CD4-positive, alpha-beta T cell (primary cell): ENCODE data around the gene YIF1A. TPM values are rescaled to one million over a fixed set of nuclear protein-coding genes. Genes with fewer than 3 reads are reported as not detected.
"Not testable (repeated sequence)": the region's sequence is repeated elsewhere in the genome, so short reads cannot be mapped to it uniquely, and the experiment has no call there.

ENCODE experiments used
- ATAC-seq: fragments of 200-7000 bp; cut with Tn5 transposase; one replicate; pipeline ENCODE4 v1.10.0; 2022; ENCODE audit warnings: mild to moderate bottlenecking; ENCODE audit not compliant: poor library complexity
- CTCF ChIA-PET: fragments of 350-600 bp; sonication (Branson Sonifier 250); formaldehyde crosslinking; loops from one replicate; lab custom pipeline; 2021; ENCODE audit warnings: antibody characterized with exemption, inconsistent platforms; lab: Charles Lee
- POLR2A ChIA-PET: fragments of 350-600 bp; sonication (Branson Sonifier 250); formaldehyde crosslinking; loops from one replicate; lab custom pipeline; 2021; ENCODE audit warnings: antibody characterized with exemption, inconsistent platforms; lab: Charles Lee
- DNase-seq, 14 experiments: peaks; one replicate each; pipeline ENCODE4 v3.0.0-alpha.2; 2013 to 2020; ENCODE audit warnings: mixed read lengths in 2 of 14
- H3K27ac ChIP-seq, 2 donors: one replicate each; pipeline versions ENCODE4 v1.5.1 to v1.7.0; 2013; ENCODE audit warnings: low read length in 2 of 2, low read depth in 1 of 2, mild to moderate bottlenecking in 1 of 2
- H3K27me3 ChIP-seq, 2 experiments: 1 replicate in 1 of 2; 2 replicates in 1 of 2; pipeline versions ENCODE4 v1.6.1 to v1.7.0; 2013; ENCODE audit warnings: low read length in 2 of 2, control low read depth in 1 of 2, mild to moderate bottlenecking in 1 of 2, moderate library complexity in 1 of 2; ENCODE audit not compliant: insufficient read depth in 2 of 2, control insufficient read depth in 1 of 2
- H3K36me3 ChIP-seq: one replicate; pipeline ENCODE4 v1.6.1; 2013; ENCODE audit warnings: low read length, control low read depth; ENCODE audit not compliant: insufficient read depth
- H3K4me1 ChIP-seq: one replicate; pipeline ENCODE4 v1.6.1; 2013; ENCODE audit warnings: low read length, control low read depth; ENCODE audit not compliant: insufficient read depth
- H3K4me3 ChIP-seq: one replicate; pipeline ENCODE4 v1.5.1; 2013; ENCODE audit warnings: mild to moderate bottlenecking, low read length, moderate library complexity
- H3K9me3 ChIP-seq, 2 experiments: 1 replicate in 1 of 2; 2 replicates in 1 of 2; pipeline versions ENCODE4 v1.6.1 to v1.7.0; 2013; ENCODE audit warnings: low read length in 2 of 2, mild to moderate bottlenecking in 2 of 2, control low read depth in 1 of 2, moderate library complexity in 1 of 2; ENCODE audit not compliant: control insufficient read depth in 1 of 2, insufficient read depth in 1 of 2
- H3K27ac Mint-ChIP-seq: one replicate; pipeline ENCODE4 v1.8.0; 2020; ENCODE audit warnings: mixed read lengths
- H3K27me3 Mint-ChIP-seq: one replicate; pipeline ENCODE4 v1.8.0; 2021; ENCODE audit warnings: mixed read lengths
- H3K36me3 Mint-ChIP-seq: one replicate; pipeline ENCODE4 v1.8.0; 2021; ENCODE audit warnings: low read depth, mixed read lengths
- H3K4me1 Mint-ChIP-seq: one replicate; pipeline ENCODE4 v1.8.0; 2021; ENCODE audit warnings: low read depth, mixed read lengths
- H3K4me3 Mint-ChIP-seq: one replicate; pipeline ENCODE4 v1.8.0; 2020; ENCODE audit warnings: mild to moderate bottlenecking, mixed read lengths
- H3K9me3 Mint-ChIP-seq: one replicate; pipeline ENCODE4 v1.8.0; 2020; ENCODE audit warnings: mixed read lengths
- CTCF ChIP-seq: fragments of 200-600 bp; IDR thresholded peaks from one replicate; pipeline ENCODE4 v1.8.0; 2022; ENCODE audit warnings: antibody characterized with exemption, mild to moderate bottlenecking
- intact Hi-C, 2 experiments: fragments of 100-400 bp; cut with DNase I in 1 of 2; cut with micrococcal nuclease in 1 of 2; formaldehyde crosslinking; loops; one replicate each; pipeline versions ENCODE4 v1.15.1 to v1.9.0; 2023 to 2025; cut with DNase I, micrococcal nuclease
- total RNA-seq, 174 experiments: library from RNA in 2 of 174; stranded (reverse) in 2 of 174; gene quantifications; one replicate each; pipeline ENCODE4 v1.2.3 and lab custom pipeline; 2021 to 2026

The YIF1A gene
- total RNA-seq, 2 experiments from 2014 or later, result 17.4 to 21.1 TPM

- H3K27me3 Mint-ChIP-seq, result no peaks in the 10 kb centered on the region
These were observed 29.0 kb downstream of the YIF1A start for GRCh38 chr11:66259956-66260355.

GRCh38 chr11:66259225-66259624 lies 29.7 kb downstream of the YIF1A start:
- Mint-ChIP-seq H3K27me3 (no peaks in the 10 kb centered on the region), H3K9me3 (no peaks in the 10 kb centered on the region), H3K27ac (peak overlapping the region; percentile 96), H3K4me1 (peaks cover 30% of the 10 kb centered on the region), H3K36me3 (peaks cover 43% of the 10 kb centered on the region), H3K4me3 (peak overlapping the region; percentile 93)
- DNase-seq (no peak), ATAC-seq (no peak)
- Histone ChIP-seq H3K4me1 (peaks cover 31% of the 10 kb centered on the region), H3K9me3 (no peaks in the 10 kb centered on the region), H3K27me3 (no peaks in the 10 kb centered on the region), H3K27ac (peak overlapping the region in 1 of 2 donors; percentile 99), H3K36me3 (peaks cover 35% of the 10 kb centered on the region), H3K4me3 (no peak overlapping the region)
- no peak for TF ChIP-seq CTCF
- intact Hi-C loops, result no loop called here
- POLR2A ChIA-PET, result interaction anchor here (1.0 to 1.4 kb wide), 3 partner anchors 8 to 158 kb away, joined by 3 to 4 read pairs (median 3); no protein-coding TSS in a partner anchor
- CTCF ChIA-PET, result interaction anchor here (1.0 kb wide), 1 partner anchor 37 kb away, joined by 5 read pairs; no protein-coding TSS in a partner anchor

More at GRCh38 chr11:66259956-66260355, 29.0 kb downstream of the YIF1A start:
- Histone ChIP-seq H3K27me3 (no peaks in the 10 kb centered on the region), H3K36me3 (peaks cover 43% of the 10 kb centered on the region), H3K9me3 (no peaks in the 10 kb centered on the region), H3K4me1 (peaks cover 31% of the 10 kb centered on the region), H3K27ac (no peak overlapping the region), H3K4me3 (no peak overlapping the region)
- Mint-ChIP-seq H3K4me1 (peaks cover 33% of the 10 kb centered on the region), H3K4me3 (peak overlapping the region; percentile 75), H3K36me3 (peaks cover 50% of the 10 kb centered on the region), H3K9me3 (no peaks in the 10 kb centered on the region), H3K27ac (peak overlapping the region; percentile 96)
- DNase-seq (no peak), ATAC-seq (no peak)
- intact Hi-C loops, result loop anchor here in 1 of 2 experiments (10.0 kb wide), 1 partner anchor 545 kb away; the partner anchor contains the start of gene KAT5
- ChIA-PET CTCF (interaction anchor here (1.0 to 1.1 kb wide), 2 partner anchors 37 to 38 kb away, joined by 4 to 5 read pairs; no protein-coding TSS in a partner anchor), POLR2A (interaction anchor here (1.0 to 1.4 kb wide), 3 partner anchors 8 to 38 kb away, joined by 3 to 4 read pairs (median 3); no protein-coding TSS in a partner anchor)
- no peak for TF ChIP-seq CTCF

GRCh38 chr11:66258473-66258893 lies 30.5 kb downstream of the YIF1A start:
- Mint-ChIP-seq H3K9me3 (no peaks in the 10 kb centered on the region), H3K4me1 (peaks cover 30% of the 10 kb centered on the region), H3K4me3 (peak overlapping the region; percentile 93), H3K36me3 (peaks cover 39% of the 10 kb centered on the region), H3K27ac (peak overlapping the region; percentile 96), H3K27me3 (no peaks in the 10 kb centered on the region)
- Histone ChIP-seq H3K36me3 (peaks cover 29% of the 10 kb centered on the region), H3K27me3 (no peaks in the 10 kb centered on the region), H3K4me1 (peaks cover 31% of the 10 kb centered on the region), H3K4me3 (peak overlapping the region; percentile 97), H3K27ac (peak overlapping the region; percentile 96 to 99), H3K9me3 (no peaks in the 10 kb centered on the region)
- ATAC-seq (no peak), DNase-seq (no peak)
- intact Hi-C loops, result loop anchor here in 1 of 2 experiments (1.0 kb wide), 1 partner anchor 36 kb away; no protein-coding TSS in a partner anchor
- TF ChIP-seq CTCF, result peak; percentile 17
- POLR2A ChIA-PET, result interaction anchor here (1.0 kb wide), 1 partner anchor 157 kb away, joined by 3 read pairs; no protein-coding TSS in a partner anchor
- CTCF ChIA-PET, result no interaction called here

- POLR2A ChIA-PET, ATAC-seq, H3K27me3 Mint-ChIP-seq, H3K4me3 Mint-ChIP-seq, intact Hi-C loops, H3K9me3 ChIP-seq, DNase-seq, CTCF ChIA-PET, H3K9me3 Mint-ChIP-seq, H3K4me3 ChIP-seq, H3K27ac ChIP-seq, H3K27me3 ChIP-seq: not testable (repeated sequence)
- Histone ChIP-seq H3K36me3 (peaks cover 13% of the 10 kb centered on the region), H3K4me1 (peaks cover 18% of the 10 kb centered on the region)
- H3K27ac Mint-ChIP-seq, result peak overlapping the region; percentile 59
- peaks cover 21% of the 10 kb centered on the region for H3K4me1 Mint-ChIP-seq
- H3K36me3 Mint-ChIP-seq, result peaks cover 28% of the 10 kb centered on the region
These were observed 35.9 kb downstream of the YIF1A start for GRCh38 chr11:66253081-66253480.
